Measurements from ENCODE around the gene SORT1.
"Not testable (repeated sequence)": the region's sequence is repeated elsewhere in the genome, so short reads cannot be mapped to it uniquely, and the experiment has no call there.

- TF ChIP-seq EZH2 (IDR thresholded peaks at IDR 0.05); POLR2AphosphoS5 (IDR thresholded peaks at IDR 0.05; ENCODE audit: borderline replicate concordance, low read depth, low read length); FOXP2 (optimal IDR thresholded peaks at IDR 0.05; ENCODE audit: control extremely low read depth, extremely low read length, insufficient read depth): not testable (repeated sequence)
Observed at GRCh38 chr1:109395282-109395599, 2.5 kb downstream of the SORT1 start.
